Measurements from ENCODE around the gene MRPS16.
"Not testable (repeated sequence)": the region's sequence is repeated elsewhere in the genome, so short reads cannot be mapped to it uniquely, and the experiment has no call there.

MRPS16 gene

DNA sequence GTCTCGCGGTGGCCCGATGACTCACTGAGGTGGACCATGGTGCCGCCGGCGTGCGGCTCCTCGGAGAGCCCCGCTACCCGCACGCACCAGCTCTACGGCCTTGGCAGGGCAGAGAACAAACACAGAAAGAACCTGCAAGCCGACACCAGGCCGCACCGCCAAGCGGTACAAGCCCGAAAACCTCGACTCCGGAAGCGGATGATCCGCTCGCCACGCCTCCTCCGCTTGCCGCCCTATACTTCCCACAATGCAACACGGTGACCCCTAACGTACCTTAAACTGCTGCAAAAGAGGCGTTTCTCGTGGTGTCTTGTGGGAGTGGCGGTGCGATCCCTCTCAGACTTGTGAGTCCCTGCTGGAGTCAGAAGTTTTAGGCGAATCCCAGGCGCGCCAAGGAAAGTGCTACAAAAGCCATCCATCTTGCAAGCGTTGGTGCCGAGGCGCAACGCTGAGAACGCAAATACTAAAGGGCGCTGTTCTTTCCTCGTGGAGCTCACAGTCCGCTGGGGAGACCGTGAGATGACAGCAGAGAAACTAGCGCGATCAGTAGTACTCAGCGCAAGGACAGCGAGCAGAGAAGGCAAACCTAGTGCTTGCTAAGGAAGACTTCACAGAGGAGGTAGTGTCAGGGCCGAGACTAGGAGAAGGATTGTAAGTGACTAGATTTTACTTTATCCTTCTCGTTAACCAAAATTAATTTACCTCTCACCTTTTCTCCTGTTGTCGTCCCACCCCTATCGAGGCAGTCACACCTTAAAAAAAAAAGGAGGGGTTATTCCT lies at the start of gene MRPS16:
MRPS16 (minus strand) TSS at position 200 of the 780 bp plus-strand sequence; CDS start at position 38, 162 bp downstream.
- in situ Hi-C loops (cut with MboI; ENCODE audit: low sequenced_read_pairs), result no loop called here

DNA sequence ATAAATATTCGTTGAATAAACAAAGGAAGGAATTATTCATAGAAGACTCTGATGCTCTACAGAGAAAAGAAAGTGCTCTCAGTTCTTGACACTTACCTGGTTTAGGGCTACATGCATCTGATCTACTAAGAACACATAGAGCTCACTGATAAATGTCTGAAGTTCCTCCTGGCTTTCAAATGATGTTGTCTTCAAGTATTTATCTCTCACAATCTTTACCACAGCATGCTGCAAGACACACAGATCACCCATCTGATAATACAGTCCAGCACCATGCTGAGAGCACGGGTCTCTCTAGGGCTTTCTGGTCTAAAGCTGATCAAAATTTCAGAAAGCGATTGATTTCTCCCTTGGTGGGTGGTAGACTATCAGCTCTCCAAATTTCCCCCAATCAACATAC lies 44.5 kb upstream of the MRPS16 start:
- in situ Hi-C loops (cut with MboI; ENCODE audit: low sequenced_read_pairs), result no loop called here

DNA sequence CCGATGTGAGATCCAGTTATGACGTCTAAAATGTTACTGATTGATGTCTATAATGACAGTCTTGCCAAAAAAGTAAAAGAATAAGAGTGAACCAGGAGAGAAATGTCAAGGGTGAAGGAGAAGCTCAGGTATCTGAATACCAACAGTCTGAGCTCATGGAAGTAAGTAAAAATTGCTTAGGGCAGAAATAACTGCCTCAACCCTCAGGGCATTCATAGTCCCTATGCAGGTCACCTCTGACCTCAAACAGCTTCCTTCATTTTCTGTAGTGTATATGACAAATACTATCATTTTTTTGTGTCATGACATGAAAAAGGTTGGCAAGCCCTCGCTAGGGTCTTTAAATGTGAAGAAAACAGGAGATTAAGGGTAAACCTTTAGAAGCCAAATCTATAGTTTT lies 41.0 kb upstream of the MRPS16 start:
- in situ Hi-C loops (cut with MboI; ENCODE audit: low sequenced_read_pairs), result no loop called here

- in situ Hi-C loops (cut with MboI; ENCODE audit: low sequenced_read_pairs), result no loop called here
These were observed 37.5 kb upstream of the MRPS16 start for GRCh38 chr10:73289958-73290357.

- in situ Hi-C loops (cut with MboI; ENCODE audit: low sequenced_read_pairs), result no loop called here
These were observed 35.0 kb upstream of the MRPS16 start for GRCh38 chr10:73287441-73287840.

- in situ Hi-C loops (cut with MboI; ENCODE audit: low sequenced_read_pairs), result no loop called here
These were observed 28.7 kb upstream of the MRPS16 start for GRCh38 chr10:73281097-73281496.

DNA sequence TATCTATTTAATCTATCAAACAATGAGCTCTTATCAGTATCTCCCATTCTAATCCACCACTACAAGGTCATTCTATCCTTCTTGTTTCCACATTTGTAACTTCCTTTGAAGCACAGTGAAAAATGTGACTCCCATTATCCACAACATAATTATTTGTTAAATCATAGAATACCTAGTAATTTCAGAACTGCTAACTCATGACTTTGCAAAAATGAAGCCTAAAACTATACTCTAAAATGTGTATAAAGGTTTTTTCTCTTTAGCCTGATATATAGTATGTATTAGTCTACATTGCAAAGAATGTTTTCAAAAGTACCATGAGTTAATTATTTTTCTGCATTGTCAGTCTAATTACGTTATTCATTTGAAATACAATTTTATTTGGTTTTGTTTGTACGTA lies 12.0 kb upstream of the MRPS16 start:
- in situ Hi-C loops (cut with MboI; ENCODE audit: low sequenced_read_pairs), result no loop called here

DNA sequence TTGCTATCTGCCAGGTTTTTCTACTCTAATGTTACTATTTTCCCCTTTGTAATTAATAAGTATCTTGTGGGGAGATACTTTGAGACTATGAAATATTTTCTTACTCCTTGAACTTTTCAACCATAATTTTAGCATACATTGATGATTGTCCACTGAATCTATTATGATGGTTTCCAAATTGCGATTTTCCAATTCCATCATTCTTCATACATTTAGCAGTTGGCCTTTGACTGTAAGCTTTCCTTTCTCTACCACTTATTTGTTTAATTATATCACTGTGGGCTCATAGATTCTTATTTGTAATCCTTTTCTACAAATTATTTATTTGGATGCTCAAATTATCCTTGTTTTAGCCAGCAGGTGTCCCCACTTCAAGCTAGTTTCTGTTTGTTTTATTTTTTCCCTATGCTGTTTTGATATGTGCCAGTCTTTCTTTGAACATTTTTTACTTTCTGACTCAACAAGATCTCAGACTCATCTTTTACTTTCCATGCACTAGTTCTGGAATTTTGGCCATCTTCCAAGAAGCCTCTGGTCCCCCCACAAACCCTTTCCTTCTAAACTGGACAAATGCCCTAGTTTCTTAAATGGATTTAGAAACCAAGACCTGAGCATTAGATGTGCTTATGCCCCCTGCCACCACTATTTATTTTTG lies 11.4 kb upstream of the MRPS16 start:
- in situ Hi-C loops (cut with MboI; ENCODE audit: low sequenced_read_pairs), result no loop called here

DNA sequence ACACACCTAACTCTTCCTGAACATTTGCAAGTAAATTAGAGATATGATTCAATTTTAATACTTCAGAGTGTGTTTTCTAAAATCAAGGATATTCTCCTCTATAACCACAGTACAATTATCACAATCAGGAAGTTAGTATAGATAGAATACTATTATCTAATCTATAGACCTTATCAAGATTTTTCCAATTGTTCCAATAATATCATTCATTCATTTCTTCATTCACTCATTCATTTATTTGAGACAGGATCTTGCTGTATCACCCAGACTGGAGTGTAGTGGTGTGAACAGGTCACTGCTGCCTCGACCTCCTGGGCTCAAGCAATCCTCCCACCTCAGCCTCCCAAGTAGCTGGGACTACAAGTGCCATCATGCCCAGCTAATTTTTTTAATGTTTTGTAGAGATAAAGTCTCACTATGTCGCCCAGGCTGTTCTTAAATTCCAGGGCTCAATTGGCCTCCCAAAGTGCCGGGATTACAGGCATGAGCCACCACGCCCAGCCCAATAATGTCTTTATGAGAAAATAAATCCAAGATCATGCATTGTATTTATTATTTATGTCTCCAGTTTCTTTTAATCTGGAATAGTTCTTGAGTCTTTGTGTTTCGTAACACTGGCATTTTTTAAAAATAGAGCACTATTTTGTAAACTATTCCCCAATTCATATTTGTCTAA lies 10.6 kb upstream of the MRPS16 start:
- in situ Hi-C loops (cut with MboI; ENCODE audit: low sequenced_read_pairs), result no loop called here

GRCh38 chr10:73262105-73262730 lies 9.8 kb upstream of the MRPS16 start:
- in situ Hi-C loops (cut with MboI; ENCODE audit: low sequenced_read_pairs), result no loop called here

DNA sequence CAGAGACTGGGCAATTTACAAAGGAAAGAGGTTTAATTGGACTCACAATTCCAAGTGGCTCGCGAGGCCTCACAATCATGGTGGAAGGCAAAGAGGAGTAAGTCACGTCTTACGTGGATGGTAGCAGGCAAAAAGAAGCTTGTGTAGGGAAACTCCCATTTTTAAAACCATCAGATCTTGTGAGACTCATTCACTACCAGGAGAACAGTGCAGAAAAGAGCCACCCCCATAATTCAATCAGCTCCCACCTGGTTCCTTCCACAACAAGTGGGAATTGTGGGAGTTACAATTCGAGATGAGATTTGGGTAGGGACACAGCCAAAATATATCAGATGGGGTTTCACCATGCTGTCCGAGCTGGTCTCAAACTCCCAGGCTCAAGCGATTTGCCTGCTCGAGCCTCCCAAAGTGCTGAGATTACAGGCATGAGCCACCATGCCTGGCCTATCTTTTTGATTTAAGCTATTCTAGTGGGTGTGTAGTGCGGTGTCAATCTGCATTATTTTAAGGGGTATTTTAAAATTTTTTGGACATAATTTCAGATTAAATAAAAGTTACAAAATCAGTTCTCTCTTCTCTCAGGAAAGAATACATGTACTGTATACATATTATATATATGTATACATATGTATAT lies 9.0 kb upstream of the MRPS16 start:
- in situ Hi-C loops (cut with MboI; ENCODE audit: low sequenced_read_pairs), result no loop called here

GRCh38 chr10:73258612-73259011 lies 6.2 kb upstream of the MRPS16 start:
- in situ Hi-C loops (cut with MboI; ENCODE audit: low sequenced_read_pairs), result not testable (repeated sequence)

DNA sequence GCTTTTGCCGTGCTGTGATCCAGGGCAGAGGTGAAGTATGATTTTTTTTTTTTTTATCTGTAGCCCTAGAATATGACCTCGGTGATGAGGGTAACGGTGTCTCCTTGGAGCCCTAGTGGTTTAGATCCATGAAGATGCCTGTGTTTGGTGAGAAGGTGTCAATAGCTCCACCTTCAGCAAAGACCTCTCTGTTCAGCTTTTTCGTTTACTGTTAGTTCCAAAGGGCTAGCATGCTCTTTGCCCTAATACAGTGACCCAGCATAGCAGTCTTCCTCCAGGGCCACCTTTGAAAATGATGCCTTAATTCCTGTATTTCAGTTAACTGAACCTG lies 746 bp upstream of the MRPS16 start:
- in situ Hi-C loops (cut with MboI; ENCODE audit: low sequenced_read_pairs), result no loop called here

DNA sequence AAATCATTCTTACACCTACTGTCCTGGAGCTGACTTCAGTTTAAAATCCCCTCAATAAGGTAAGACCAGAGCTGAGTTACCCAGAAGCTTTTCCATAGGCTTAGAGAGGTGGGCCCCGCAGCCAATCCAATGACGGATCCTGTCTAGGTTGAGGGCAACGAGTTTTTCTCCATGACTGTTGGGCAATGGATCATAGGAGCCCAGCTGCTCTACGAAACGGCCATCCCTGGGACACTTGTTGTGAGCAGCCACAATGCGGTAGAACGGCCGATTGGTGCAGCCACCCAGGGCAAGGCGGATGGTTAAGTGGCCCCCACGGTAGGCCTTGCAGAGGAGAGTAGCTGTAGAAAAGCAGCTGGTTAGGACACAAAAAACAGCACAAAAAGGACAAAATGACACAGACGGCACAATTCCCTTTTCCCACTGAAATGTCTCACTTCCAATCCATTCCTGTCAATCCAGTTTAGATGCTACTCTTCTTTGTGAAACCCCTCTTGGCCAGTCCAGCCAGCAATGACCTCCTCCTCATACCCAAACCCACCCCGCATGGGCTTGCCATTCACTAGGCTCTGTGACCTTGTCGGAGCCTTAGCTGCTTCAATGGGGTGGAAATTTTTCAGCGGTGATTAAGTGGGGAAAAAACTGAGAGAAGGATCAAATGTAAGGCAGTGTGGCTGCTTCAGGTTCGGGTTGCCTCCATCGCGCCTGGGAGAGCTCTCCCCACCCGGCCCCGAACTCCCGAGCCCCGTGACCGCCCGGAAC lies 580 bp downstream of the MRPS16 start:
- in situ Hi-C loops (cut with MboI; ENCODE audit: low sequenced_read_pairs), result no loop called here

GRCh38 chr10:73248259-73248724 lies 4.2 kb downstream of the MRPS16 start:
- in situ Hi-C loops (cut with MboI; ENCODE audit: low sequenced_read_pairs), result no loop called here

DNA sequence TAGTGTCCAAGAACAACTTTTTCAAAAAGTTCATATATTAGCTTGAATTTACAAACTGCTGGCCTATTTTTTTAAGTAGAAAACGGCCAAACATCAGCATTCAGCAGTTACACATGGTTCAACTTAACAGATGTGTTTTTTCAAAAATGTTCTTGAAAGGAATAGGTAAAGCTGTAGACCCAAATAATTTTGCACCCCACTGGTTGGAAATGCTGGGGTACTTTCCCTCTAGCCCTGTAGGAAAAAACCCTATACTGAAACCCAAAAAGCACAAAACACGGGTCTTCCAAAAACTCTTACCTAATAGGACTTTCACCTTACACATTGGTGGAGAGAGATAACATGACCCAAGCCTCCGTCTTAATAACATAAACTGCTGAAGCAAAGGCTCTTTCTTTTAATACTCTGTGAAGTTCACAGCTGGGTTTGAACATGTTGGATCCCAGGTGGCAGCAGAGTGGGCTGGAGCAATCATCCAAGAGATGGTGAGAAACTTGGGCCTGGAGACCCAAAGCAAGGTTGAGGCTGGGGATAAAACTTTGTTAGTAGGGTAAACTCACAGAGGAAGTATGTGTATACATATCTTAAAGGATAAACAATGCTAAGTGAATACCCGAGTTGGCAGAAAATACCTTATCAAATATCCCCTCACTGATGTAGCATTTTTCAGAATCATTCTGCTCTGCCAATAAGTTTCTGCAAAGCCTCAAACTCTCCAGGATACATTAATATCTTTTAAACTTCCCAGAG lies 4.8 kb downstream of the MRPS16 start:
- in situ Hi-C loops (cut with MboI; ENCODE audit: low sequenced_read_pairs), result no loop called here

GRCh38 chr10:73246646-73247508 lies 5.6 kb downstream of the MRPS16 start, which contains the start of gene DNAJC9:
Gene DNAJC9 (minus strand): TSS chr10:73247255. CDS start chr10:73247189, 66 bp downstream.
- in situ Hi-C loops (cut with MboI; ENCODE audit: low sequenced_read_pairs), result no loop called here

DNA sequence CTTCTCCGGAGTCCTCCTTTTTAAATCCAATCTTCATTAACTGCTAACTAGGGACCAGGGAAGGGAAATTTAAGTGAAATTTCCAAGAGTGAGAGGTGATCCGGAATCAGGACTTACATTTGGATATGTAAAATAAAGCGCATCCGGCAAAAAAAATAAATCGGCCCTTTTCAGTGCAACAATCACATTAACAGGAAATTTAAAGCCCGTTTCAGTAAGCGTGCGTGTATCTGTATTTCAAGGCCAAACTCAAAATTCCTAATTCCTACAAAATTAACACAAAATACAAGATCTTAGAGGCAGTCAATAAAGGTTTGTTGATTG lies 6.2 kb downstream of the MRPS16 start:
- in situ Hi-C loops (cut with MboI; ENCODE audit: low sequenced_read_pairs), result no loop called here
